ENCODE measurements around the gene PPP2R3C.

- no peak for TF ChIP-seq GATA2 (IDR thresholded peaks at IDR 0.05; ENCODE audit: low read depth, low read length)
- no peak for TF ChIP-seq GATA3 (IDR thresholded peaks at IDR 0.05; ENCODE audit: low read depth, low read length)
Observed at GRCh38 chr14:35050652-35051051, 71.1 kb downstream of the PPP2R3C start.
